Common myeloid progenitor, CD34-positive (primary cell): ENCODE measurements around the gene MRPL42.

ENCODE experiments used
- CTCF ChIA-PET: fragments of 350-600 bp; sonication (Branson Sonifier 250); formaldehyde crosslinking; loops from one replicate; lab custom pipeline; 2021; ENCODE audit warnings: antibody characterized with exemption; lab: Charles Lee
- POLR2A ChIA-PET: fragments of 350-600 bp; sonication (Branson Sonifier 250); formaldehyde crosslinking; loops from one replicate; lab custom pipeline; 2021; ENCODE audit warnings: antibody characterized with exemption; lab: Charles Lee
- DNase-seq, 3 donors: peaks; one replicate each; pipeline versions ENCODE4 v3.0.0 to v3.0.0-alpha.2; 2013
- H3K27ac ChIP-seq, 2 experiments: 1 replicate in 1 of 2; 2 replicates in 1 of 2; pipeline ENCODE4 v1.7.0; 2013; ENCODE audit warnings: inconsistent platforms in 2 of 2, low read length in 2 of 2, mild to moderate bottlenecking in 2 of 2, low read depth in 1 of 2, moderate library complexity in 1 of 2; ENCODE audit not compliant: severe bottlenecking in 2 of 2, insufficient read depth in 1 of 2, poor library complexity in 1 of 2
- H3K27me3 ChIP-seq, 5 experiments: replicated peaks in 2 of 5; 1 replicate in 3 of 5; 2 replicates in 2 of 5; pipeline versions ENCODE4 v1.6.1 to v1.7.0; 2013; ENCODE audit warnings: low read length in 4 of 5, mild to moderate bottlenecking in 2 of 5, moderate library complexity in 2 of 5, inconsistent platforms in 1 of 5; ENCODE audit not compliant: insufficient read depth in 5 of 5, control insufficient read depth in 4 of 5
- H3K36me3 ChIP-seq, 4 experiments: 1 replicate in 2 of 4; 2 replicates in 2 of 4; pipeline versions ENCODE4 v1.6.1 to v1.7.0; 2013; ENCODE audit warnings: low read length in 3 of 4, control low read depth in 1 of 4, mild to moderate bottlenecking in 1 of 4; ENCODE audit not compliant: control insufficient read depth in 4 of 4, insufficient read depth in 4 of 4
- H3K4me1 ChIP-seq, 4 experiments: 1 replicate in 3 of 4; 2 replicates in 1 of 4; pipeline versions ENCODE4 v1.6.1 to v1.7.1; 2013; ENCODE audit warnings: low read length in 3 of 4, mild to moderate bottlenecking in 3 of 4, control low read depth in 1 of 4, inconsistent platforms in 1 of 4, moderate library complexity in 1 of 4; ENCODE audit not compliant: control insufficient read depth in 4 of 4, insufficient read depth in 4 of 4; ENCODE audit errors: control extremely low read depth in 1 of 4
- H3K4me3 ChIP-seq, 7 experiments: 1 replicate in 4 of 7; 2 replicates in 3 of 7; pipeline versions ENCODE4 v1.5.1 to v1.7.0; 2013; ENCODE audit warnings: mild to moderate bottlenecking in 7 of 7, low read length in 6 of 7, moderate library complexity in 6 of 7, inconsistent platforms in 2 of 7, low read depth in 2 of 7, control low read depth in 1 of 7; ENCODE audit not compliant: insufficient read depth in 4 of 7, control insufficient read depth in 1 of 7; ENCODE audit errors: extremely low read depth in 1 of 7
- H3K9me3 ChIP-seq, 5 experiments: 1 replicate in 4 of 5; 2 replicates in 1 of 5; pipeline versions ENCODE4 v1.6.1 to v1.7.1; 2013; ENCODE audit warnings: low read length in 4 of 5, mild to moderate bottlenecking in 2 of 5, inconsistent platforms in 1 of 5, low read depth in 1 of 5, moderate library complexity in 1 of 5; ENCODE audit not compliant: control insufficient read depth in 4 of 5, insufficient read depth in 2 of 5; ENCODE audit errors: control extremely low read depth in 1 of 5
- WGBS: methylation state at CpG from one replicate; pipeline ENCODE4 v1.1.5; 2013; ENCODE audit not compliant: insufficient coverage; 5-methylcytosine and 5-hydroxymethylcytosine counted together

MRPL42 gene

DNA sequence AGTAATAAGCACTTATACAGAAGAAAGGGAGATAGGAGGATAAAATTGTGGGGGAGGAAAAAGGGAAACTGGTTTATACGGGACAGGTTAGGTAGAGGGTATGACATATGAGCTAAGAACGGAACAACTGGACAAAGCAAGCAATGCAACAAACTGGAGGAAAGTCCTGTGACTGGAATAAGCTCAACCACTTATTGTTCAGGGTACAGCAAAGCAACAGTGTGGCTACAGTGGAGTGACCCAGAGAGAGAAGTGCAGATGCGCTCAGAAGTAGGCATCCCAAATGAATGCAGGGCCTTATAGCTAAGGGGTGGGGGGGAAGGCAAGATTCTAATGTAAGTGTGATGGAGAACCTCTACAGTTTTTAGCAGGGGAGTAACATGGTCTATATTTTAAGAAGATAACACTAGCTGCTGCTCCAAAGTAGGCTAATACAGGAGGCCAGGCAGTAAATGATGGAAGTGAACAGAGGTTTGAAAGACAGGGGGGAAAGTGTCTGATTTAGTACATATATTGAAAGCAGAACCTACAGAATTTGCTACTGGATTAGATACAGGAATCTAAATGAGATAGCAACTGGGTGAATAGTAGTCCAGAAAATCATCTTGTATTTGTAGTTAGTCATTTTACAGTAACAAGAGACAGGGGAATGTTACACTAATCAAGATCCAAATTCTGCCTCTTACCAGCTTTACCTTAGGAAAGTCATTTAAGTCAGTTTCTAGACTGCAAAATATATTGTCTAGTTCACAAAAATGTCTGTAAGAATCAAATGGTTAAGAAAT lies 28.9 kb upstream of the MRPL42 start:
- no peak for DNase-seq
- H3K27ac ChIP-seq = no peak overlapping the region
- POLR2A ChIA-PET = interaction anchor here (0.6 kb wide), 1 partner anchor 626 kb away, joined by 4 read pairs; no protein-coding TSS in a partner anchor
- CTCF ChIA-PET = interaction anchor here (0.7 to 2.7 kb wide), 9 partner anchors 9 to 451 kb away, joined by 3 to 14 read pairs (median 4); no protein-coding TSS in a partner anchor
- H3K36me3 ChIP-seq = no peaks in the 10 kb centered on the region
- 92% methylated on average over 3 of the region's 3 CpGs for WGBS
- H3K4me3 ChIP-seq = peak overlapping the region in 1 of 7 experiments; percentile 1
- H3K27me3 ChIP-seq = no peaks in the 10 kb centered on the region
- no peaks in the 10 kb centered on the region for H3K9me3 ChIP-seq
- peaks cover 25 to 59% (median 40%) of the 10 kb centered on the region in 4 experiments for H3K4me1 ChIP-seq

GRCh38 chr12:93440043-93440835 lies 27.1 kb upstream of the MRPL42 start:
- no peaks in the 10 kb centered on the region for H3K36me3 ChIP-seq
- ChIA-PET POLR2A (interaction anchor here (1.4 kb wide), 1 partner anchor 17 kb away, joined by 3 read pairs; no protein-coding TSS in a partner anchor), CTCF (interaction anchor here (2.7 kb wide), 1 partner anchor 21 kb away, joined by 14 read pairs; no protein-coding TSS in a partner anchor)
- 44% methylated on average over 7 of the region's 12 CpGs for WGBS
- H3K9me3 ChIP-seq = no peaks in the 10 kb centered on the region
- H3K27ac ChIP-seq = peak overlapping the region; percentile 84 to 95
- peaks cover 17 to 49% (median 36%) of the 10 kb centered on the region in 4 experiments for H3K4me1 ChIP-seq
- H3K27me3 ChIP-seq = no peaks in the 10 kb centered on the region
- H3K4me3 ChIP-seq = peak overlapping the region in 6 of 7 experiments; percentile 78 to 92 (median 88)
- DNase-seq = no peak

DNA sequence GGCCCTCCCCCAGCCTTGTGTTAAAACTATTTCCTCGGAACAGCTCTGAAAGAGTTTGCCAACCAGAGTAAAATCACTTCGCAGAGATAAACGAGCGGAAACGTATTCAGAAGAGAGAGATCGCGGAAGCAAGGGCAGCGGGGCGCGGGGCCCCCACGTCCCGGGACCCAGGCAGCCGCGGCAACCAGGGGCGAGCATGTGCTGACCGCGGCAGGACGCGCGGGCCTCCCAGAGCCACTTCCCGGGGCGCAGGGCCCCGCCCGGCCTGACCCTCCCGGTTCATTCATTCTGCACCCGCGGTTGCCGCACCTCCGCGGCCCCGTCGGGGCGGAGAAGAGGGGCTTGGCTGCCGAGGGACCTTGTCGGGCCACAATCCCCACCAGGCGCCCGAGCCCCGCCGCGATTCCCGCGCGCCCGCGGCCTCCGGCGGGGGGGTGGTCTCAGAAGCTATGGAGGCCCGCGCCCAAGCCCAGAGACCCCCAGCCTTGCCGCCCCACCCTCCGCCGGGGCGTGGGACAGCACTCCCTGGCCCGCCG lies 26.2 kb upstream of the MRPL42 start:
- CTCF ChIA-PET = interaction anchor here (1.5 kb wide), 1 partner anchor 21 kb away, joined by 7 read pairs; no protein-coding TSS in a partner anchor
- POLR2A ChIA-PET = interaction anchor here (1.4 kb wide), 1 partner anchor 18 kb away, joined by 3 read pairs; no protein-coding TSS in a partner anchor
- Histone ChIP-seq H3K4me1 (peaks cover 16 to 44% (median 35%) of the 10 kb centered on the region in 4 experiments), H3K36me3 (no peaks in the 10 kb centered on the region), H3K4me3 (peak overlapping the region; percentile 75 to 92 (median 87)), H3K9me3 (no peaks in the 10 kb centered on the region), H3K27ac (peak overlapping the region; percentile 84 to 95), H3K27me3 (no peaks in the 10 kb centered on the region)
- DNase-seq = peak in 2 of 3 donors; percentile 41 to 57
- under 1% methylated on average over 29 of the region's 55 CpGs for WGBS

DNA sequence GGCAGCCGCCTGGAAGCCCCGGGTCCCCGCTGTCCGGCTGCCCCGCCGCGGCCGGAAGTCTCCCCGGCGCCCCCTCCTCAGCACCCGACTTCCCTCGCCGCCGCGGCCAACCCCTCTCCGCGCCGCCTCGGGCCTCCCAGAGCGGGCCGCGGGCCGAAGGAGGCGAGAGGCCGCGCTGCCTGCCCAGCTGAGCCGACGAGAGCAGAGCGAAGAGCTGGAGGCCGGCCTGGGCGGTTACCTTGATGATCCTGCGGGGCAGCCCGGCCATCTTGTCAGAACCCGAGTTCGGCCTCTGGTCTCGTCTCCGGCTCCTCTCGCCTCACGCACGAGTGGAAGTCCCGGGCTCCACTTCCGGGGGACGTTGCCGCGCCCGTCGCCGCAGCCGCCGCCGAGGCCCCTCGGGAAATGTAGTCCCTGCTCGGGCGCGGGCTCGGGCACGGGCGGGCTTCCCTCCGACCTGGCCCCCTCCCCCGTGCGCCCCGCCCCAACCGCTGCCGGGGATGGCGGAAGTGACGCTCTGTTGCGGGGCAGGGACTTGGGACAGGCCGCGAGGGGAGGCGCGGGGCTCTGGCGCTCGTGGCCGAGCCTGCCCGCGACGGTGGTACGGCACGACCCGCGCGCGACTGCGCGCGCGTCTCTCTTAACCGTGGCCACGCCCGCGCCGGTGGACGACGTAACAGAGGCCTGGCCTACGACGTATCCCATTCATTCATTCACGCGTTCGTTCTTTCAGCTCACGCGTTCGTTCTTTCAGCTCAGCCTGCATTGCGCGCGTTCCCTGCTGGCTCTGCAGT lies 25.5 kb upstream of the MRPL42 start, which contains the start of gene UBE2N:
Gene UBE2N, minus strand, starts transcription at position 331 of the 794 bp plus-strand sequence. Its CDS starts 63 bp downstream, at position 268.
- Histone ChIP-seq H3K4me3 (peak within 1 kb of the TSS; percentile 75 to 95 (median 87)), H3K4me1 (peaks cover 12 to 39% (median 32%) of the 10 kb centered on the region in 4 experiments), H3K27ac (peak within 1 kb of the TSS; percentile 90 to 95), H3K9me3 (no peaks in the 10 kb centered on the region), H3K27me3 (no peaks in the 10 kb centered on the region), H3K36me3 (no peaks in the 10 kb centered on the region)
- peak; percentile 97 to 99 (median 98) for DNase-seq
- WGBS = under 1% methylated on average over 80 of the region's 105 CpGs
- ChIA-PET POLR2A (interaction anchor here (0.6 to 1.4 kb wide), 3 partner anchors 15 to 282 kb away, joined by 3 read pairs; no protein-coding TSS in a partner anchor), CTCF (interaction anchor here (1.0 to 1.5 kb wide), 3 partner anchors 11 to 660 kb away, joined by 3 to 7 read pairs (median 3); no protein-coding TSS in a partner anchor)

- peak overlapping the region; percentile 41 to 95 (median 87) for H3K4me3 ChIP-seq
- no peaks in the 10 kb centered on the region for H3K9me3 ChIP-seq
- peak in 1 of 3 donors; percentile 23 for DNase-seq
- H3K4me1 ChIP-seq = peaks cover 12 to 37% (median 31%) of the 10 kb centered on the region in 4 experiments
- POLR2A ChIA-PET = interaction anchor here (0.6 to 0.7 kb wide), 2 partner anchors 16 to 281 kb away, joined by 3 read pairs; no protein-coding TSS in a partner anchor
- H3K27me3 ChIP-seq = no peaks in the 10 kb centered on the region
- WGBS = 1% methylated on average over 12 of the region's 19 CpGs
- H3K27ac ChIP-seq = peak overlapping the region; percentile 90 to 95
- H3K36me3 ChIP-seq = no peaks in the 10 kb centered on the region
- CTCF ChIA-PET = interaction anchor here (1.0 to 1.5 kb wide), 3 partner anchors 10 to 659 kb away, joined by 3 to 7 read pairs (median 3); no protein-coding TSS in a partner anchor
These were observed 24.6 kb upstream of the MRPL42 start for GRCh38 chr12:93442411-93443340.
